HepG2 (cell line): ENCODE data around the gene KIAA1958. TPM values are rescaled to one million over a fixed set of nuclear protein-coding genes. Genes with fewer than 3 reads are reported as not detected.

Experiments
- CREB1 ChIP-seq, 2 experiments: fragments of 450-650 bp in 1 of 2; IDR thresholded peaks; 2 replicates each; pipeline ENCODE4 v1.6.1; 2016 to 2017; ENCODE audit warnings: control low read depth in 1 of 2, mild to moderate bottlenecking in 1 of 2, missing compliant biosample characterization in 1 of 2, missing genetic modification characterization in 1 of 2
- DBP ChIP-seq: sonication (generic); formaldehyde crosslinking; IDR thresholded peaks from 2 replicates; pipeline ENCODE4 v1.4.0; 2020; ENCODE audit warnings: missing genetic modification reagents; ENCODE audit errors: not compliant biosample characterization
- FLYWCH1 ChIP-seq: sonication (generic); formaldehyde crosslinking; IDR thresholded peaks from 2 replicates; pipeline ENCODE4 v1.8.1; 2023; ENCODE audit warnings: mild to moderate bottlenecking, missing genetic modification reagents
- IKZF5 ChIP-seq: IDR thresholded peaks from 2 replicates; pipeline ENCODE4 v1.6.1; 2018; ENCODE audit warnings: missing genetic modification reagents, mild to moderate bottlenecking, missing compliant biosample characterization
- KDM1A ChIP-seq: IDR thresholded peaks from 2 replicates; pipeline ENCODE4 v1.6.1; 2016; ENCODE audit warnings: missing compliant biosample characterization
- KIAA2018 ChIP-seq: sonication (generic); formaldehyde crosslinking; IDR thresholded peaks from 2 replicates; pipeline ENCODE4 v1.5.0; 2020; ENCODE audit warnings: mild to moderate bottlenecking, missing genetic modification reagents, borderline replicate concordance
- REXO4 ChIP-seq: sonication (generic); formaldehyde crosslinking; IDR thresholded peaks from 2 replicates; pipeline ENCODE4 v1.8.0; 2022; ENCODE audit warnings: missing genetic modification reagents, mild to moderate bottlenecking, borderline replicate concordance
- TIGD3 ChIP-seq: sonication (generic); formaldehyde crosslinking; IDR thresholded peaks from 2 replicates; pipeline ENCODE4 v1.5.1; 2020; ENCODE audit warnings: mild to moderate bottlenecking, missing genetic modification reagents, borderline replicate concordance
- TSC22D2 ChIP-seq: sonication (generic); formaldehyde crosslinking; IDR thresholded peaks from 2 replicates; pipeline ENCODE4 v1.5.1; 2020; ENCODE audit warnings: missing genetic modification reagents, mild to moderate bottlenecking, borderline replicate concordance
- ZFP1 ChIP-seq: IDR thresholded peaks from 2 replicates; pipeline ENCODE4 v1.6.1; 2016
- ZFP37 ChIP-seq: sonication (generic); formaldehyde crosslinking; IDR thresholded peaks from 2 replicates; pipeline ENCODE4 v1.4.0; 2020; ENCODE audit warnings: missing genetic modification reagents, borderline replicate concordance
- ZNF143 ChIP-seq: sonication (generic); formaldehyde crosslinking; IDR thresholded peaks from 2 replicates; pipeline ENCODE4 v1.4.0; 2020; ENCODE audit warnings: missing genetic modification reagents
- ZNF234 ChIP-seq: sonication (generic); formaldehyde crosslinking; conservative IDR thresholded peaks from 2 replicates; pipeline ENCODE4 v1.5.1; 2020; ENCODE audit warnings: mild to moderate bottlenecking, missing genetic modification reagents
- ZNF264 ChIP-seq: sonication (generic); formaldehyde crosslinking; IDR thresholded peaks from 2 replicates; pipeline ENCODE4 v1.4.0; 2020; ENCODE audit warnings: missing genetic modification reagents
- ZNF619 ChIP-seq: sonication (generic); formaldehyde crosslinking; IDR thresholded peaks from 2 replicates; pipeline ENCODE4 v1.4.0; 2020; ENCODE audit warnings: mild to moderate bottlenecking, missing genetic modification reagents
- ZNF703 ChIP-seq: sonication (generic); formaldehyde crosslinking; IDR thresholded peaks from 2 replicates; pipeline ENCODE4 v1.5.1; 2020; ENCODE audit warnings: missing genetic modification reagents, mild to moderate bottlenecking, moderate library complexity, borderline replicate concordance
- ZSCAN9 ChIP-seq: IDR thresholded peaks from 2 replicates; pipeline ENCODE4 v1.6.1; 2016; ENCODE audit warnings: borderline replicate concordance
- polyA plus RNA-seq, 8 experiments: library from polyadenylated mRNA; depleted of rRNA in 3 of 8; stranded (reverse) in 7 of 8; unstranded in 1 of 8; fragments of >200 nt; fragmentation: Illumina TruSeq in 4 of 8; extraction: Trizol in 4 of 8; gene quantifications; 2 replicates each; pipeline versions ENCODE4 v1.2.1 to v1.2.3, GENCODE V29; 2011 to 2016; ENCODE audit warnings: low read depth in 4 of 8, missing spikeins in 1 of 8, mixed read lengths in 1 of 8; ENCODE audit not compliant: insufficient read depth in 1 of 8
- total RNA-seq, 5 experiments: library from RNA; depleted of rRNA; stranded (reverse); fragments of >200 nt; fragmentation: Illumina TruSeq; extraction: Trizol; gene quantifications; 2 replicates each; pipeline ENCODE4 v1.2.3, GENCODE V29; 2016; ENCODE audit warnings: low read depth in 1 of 5

KIAA1958 gene
- total and polyA plus RNA-seq, 2 of the 13 experiments (the other 11 are each of a cell fraction or from before 2014, with no cell fraction given), result 8.5 to 10.3 TPM

DNA sequence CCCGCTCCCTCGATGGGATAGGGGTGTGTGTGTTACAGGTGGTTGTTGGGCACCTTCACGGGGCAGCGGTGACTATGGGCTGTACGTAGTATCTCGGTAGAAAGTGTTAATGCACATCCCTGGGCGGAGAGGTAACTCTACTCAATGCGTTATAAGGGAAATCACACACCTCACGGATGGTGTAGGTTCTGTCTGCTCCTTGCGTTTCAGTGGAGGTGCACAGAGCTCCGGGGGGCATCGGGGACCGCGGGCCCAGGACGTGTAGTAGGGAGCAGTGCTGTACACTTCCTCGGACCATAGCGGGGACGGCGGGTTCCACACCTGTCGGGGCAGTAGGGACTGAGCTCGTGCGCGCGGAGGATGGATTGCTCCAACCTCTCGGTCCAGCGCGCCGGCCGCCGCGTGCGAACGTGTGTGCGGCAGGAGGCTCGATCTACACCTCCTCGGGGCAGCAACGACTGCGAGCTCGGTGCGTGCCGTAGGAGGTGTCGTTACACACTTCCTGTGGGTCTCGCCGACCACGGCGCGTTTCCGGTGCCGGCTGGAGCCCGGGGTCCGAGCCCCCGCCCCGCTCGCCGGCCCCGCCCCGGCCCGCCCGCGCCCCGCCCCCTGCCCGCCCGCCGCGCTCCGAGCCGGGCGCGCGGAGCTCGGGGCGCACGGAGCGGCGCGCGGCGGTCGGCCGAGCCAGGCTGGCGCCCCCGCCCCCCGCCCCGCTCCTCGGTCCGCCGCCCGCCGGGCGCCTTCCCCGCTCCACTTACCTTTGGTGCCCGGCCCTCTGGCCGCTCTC is at the start of gene KIAA1958 (continued):
- TF ChIP-seq IKZF5, result peak; percentile 86; the same call in 1 of the 2 replicates
- 0 out of 2 replicates have a peak, but pooled peaks have one; percentile 34 for TF ChIP-seq ZFP1 (CRISPR knock-in tag)
- TF ChIP-seq ZNF619 (CRISPR knock-in tag), result 0 out of 2 replicates have a peak, but pooled peaks have one; percentile 70
- TF ChIP-seq FLYWCH1 (CRISPR knock-in tag), result 0 out of 2 replicates have a peak, but pooled peaks have one; percentile 44
- peak; percentile 78; the same call in 1 of the 2 replicates for TF ChIP-seq TIGD3 (CRISPR knock-in tag)
- TF ChIP-seq CREB1 (IDR thresholded peaks at IDR 0.05), result 0 out of 2 replicates have a peak, but pooled peaks have one; percentile 36
- no peak for TF ChIP-seq CREB1 (CRISPR knock-in tag; IDR thresholded peaks at IDR 0.05)
- TF ChIP-seq ZFP37 (CRISPR knock-in tag), result 0 out of 2 replicates have a peak, but pooled peaks have one; percentile 60
- peak; percentile 77; the same call in 1 of the 2 replicates for TF ChIP-seq REXO4 (CRISPR knock-in tag)
- 0 out of 2 replicates have a peak, but pooled peaks have one; percentile 25 for TF ChIP-seq ZNF264 (CRISPR knock-in tag)
- peak; percentile 52; the same call in 1 of the 2 replicates for TF ChIP-seq ZNF234
- TF ChIP-seq KIAA2018 (CRISPR knock-in tag), result no peak
- TF ChIP-seq ZNF143, result no peak
- TF ChIP-seq DBP (CRISPR knock-in tag), result peak; percentile 87
- TF ChIP-seq ZSCAN9 (CRISPR knock-in tag), result 0 out of 2 replicates have a peak, but pooled peaks have one; percentile 81
- no peak for TF ChIP-seq ZNF703 (CRISPR knock-in tag)
- no peak for TF ChIP-seq KDM1A
- TF ChIP-seq TSC22D2, result peak; percentile 87
